IPS DF 4.7 (cell line): ENCODE data around the gene ESRRG.

ENCODE experiments used
- DNase-seq: peaks from one replicate; pipeline ENCODE4 v3.0.0-alpha.2; 2013; ENCODE audit warnings: low spot score; ENCODE audit errors: extremely low read depth

Gene ESRRG

DNA sequence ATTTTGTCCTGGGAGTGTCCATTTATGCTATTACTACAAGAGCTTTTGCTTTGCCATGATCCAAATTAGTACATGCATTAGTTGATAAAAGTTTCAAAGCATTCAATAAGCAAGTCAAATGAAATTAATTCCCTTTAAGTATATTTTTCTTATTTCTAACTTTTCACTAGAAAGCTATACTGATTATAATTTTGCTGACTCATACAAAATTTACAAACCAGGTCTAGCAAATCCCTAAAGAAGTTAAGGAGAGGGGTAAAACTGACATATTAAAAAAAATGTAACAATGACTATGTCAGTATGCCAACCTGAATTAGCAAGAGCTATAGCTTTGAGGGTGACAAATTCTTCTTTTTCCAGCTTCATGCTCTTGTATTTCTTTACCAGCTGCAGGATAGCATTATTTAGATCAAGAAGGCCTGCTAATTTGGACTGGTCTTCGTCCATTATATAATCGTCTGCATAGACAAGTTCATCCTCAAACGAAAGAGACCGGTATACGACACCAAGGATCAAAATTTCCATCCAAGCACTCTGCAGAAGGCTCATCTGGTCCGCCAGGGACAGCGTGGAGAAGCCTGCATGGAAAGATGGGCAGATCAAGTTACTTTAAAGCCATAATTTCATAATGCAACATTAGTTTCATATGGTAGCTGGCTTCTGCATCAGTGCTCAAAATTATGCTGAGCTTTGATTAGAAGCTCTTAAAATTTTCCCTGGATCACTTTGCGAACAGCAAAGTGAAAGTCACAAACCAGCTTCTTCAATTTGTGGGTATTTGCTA, 204.2 kb downstream of the ESRRG start:
- DNase-seq, result no peak

DNA sequence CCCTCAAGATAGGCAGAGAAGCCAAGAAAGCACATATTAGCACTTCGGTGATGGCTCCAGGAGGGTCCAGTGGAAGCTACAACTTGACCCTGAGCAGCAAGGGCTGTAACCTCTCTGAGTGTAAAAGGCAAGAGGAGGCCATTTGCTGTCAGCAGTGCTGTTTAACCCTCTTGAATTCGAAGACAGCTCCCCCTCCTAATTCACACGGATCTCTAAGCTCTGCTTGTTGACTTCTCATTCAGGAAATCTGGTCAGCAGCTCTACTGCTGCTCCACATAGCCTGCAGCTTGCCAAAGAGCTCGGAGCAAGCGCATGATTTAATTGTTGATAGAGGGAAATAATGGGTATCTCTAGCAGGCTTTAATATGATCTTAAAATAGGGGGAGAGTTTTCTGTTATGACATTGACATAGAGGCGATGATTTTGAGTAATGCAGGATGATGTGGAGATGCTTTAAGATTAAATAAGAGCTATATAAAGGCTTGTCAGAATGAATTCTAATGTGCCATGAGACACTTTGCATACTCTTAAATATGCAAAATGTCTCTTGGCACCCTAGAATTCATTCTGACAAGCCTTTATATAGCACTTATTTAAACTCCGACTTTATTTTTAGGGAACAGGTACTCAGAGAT, 220.6 kb downstream of the ESRRG start:
- no peak for DNase-seq

GRCh38 chr1:216500273-216500967, 222.8 kb downstream of the ESRRG start:
- DNase-seq, result no peak

GRCh38 chr1:216499581-216500272, 223.5 kb downstream of the ESRRG start:
- DNase-seq, result no peak

DNA sequence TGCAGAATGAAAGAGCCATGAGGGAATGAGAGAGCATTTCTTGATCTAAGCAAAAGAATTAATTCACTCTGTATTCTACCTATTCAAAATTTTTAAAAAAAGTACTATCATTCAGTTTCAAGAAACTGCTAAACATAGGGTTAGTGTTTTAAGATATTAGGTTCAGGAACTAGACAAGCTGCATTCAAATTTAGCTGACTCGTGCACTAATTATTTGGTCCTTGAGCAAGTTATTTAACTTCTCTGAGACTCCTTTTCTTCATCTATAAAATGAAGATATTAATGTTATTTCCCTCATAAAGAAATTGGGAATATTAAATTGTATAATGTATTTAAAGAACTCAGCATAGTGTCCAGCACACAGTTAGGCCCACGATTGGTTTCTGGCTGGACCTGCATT, 225.0 kb downstream of the ESRRG start:
- DNase-seq, result no peak

- no peak for DNase-seq
These were observed 238.2 kb downstream of the ESRRG start for GRCh38 chr1:216485042-216485441.

DNA sequence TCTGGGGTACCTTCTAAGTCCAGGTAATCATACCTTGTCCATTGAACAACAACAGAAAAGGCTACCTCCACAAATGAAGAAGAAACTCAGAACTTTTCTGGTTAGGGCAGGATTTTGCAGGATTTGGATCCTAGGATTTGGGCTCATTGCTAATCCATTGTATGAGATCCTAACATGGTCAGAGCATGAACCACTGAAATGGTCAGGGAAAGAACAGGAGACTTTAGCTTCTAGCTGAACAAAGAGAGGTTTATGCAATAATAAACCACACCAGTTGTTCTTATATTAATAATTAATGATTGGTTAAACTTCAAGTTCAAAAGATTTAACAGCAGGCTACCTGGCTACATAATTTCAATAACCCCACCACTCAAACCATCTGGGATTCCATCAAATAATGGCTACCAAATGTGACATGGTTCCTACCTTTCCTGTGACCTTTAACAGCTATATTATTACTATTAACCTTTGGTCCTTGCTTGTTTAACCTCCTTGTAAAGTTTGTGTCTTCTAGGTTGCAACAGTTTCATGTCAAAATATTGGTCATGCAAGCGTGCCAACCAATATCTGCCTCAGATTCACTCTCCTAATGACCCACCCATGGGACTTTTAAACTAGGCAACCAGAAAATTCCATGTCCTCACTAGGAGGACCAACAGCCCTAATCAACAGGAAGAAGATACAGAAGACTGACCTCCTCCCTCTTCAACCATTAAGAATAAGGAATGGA, 239.4 kb downstream of the ESRRG start:
- no peak for DNase-seq

DNA sequence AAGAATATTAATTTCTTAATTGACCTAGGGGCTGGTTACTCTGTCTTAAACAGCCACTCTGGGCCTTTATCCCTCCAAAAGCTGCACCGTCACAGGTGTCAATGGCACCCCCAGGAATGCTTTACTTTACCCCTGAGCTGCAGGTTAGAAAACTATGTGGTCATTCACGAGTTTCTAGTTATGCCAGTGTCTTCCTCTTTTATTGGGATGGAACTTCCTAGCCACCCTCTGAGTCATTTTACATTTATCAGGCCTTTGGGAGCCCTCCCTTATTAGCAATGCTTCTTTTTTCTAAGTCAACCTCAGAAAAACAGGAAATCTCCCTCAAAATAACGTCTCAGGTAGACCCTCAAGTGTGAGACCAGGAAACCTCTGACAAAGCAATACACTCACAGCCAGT, 240.6 kb downstream of the ESRRG start:
- no peak for DNase-seq

GRCh38 chr1:216478238-216478637, 245.0 kb downstream of the ESRRG start:
- no peak for DNase-seq

DNA sequence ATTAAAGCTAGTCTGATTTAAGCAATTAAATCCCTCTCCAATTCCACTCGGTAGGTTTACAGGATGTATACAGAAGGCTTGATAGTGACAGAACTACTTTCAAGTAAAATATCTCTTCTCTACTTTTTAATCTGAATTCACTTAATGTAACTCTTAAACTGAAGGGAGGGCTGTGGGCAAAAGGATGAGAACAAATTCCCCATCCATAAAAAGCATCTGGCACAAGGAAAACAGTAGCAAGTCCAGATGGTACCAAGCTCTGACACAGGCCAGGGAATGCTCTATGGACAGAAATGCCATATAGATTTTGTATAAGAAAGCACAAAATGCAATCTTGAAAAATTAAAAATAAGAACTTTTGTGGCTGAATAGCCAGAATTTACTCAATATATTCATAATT, 246.9 kb downstream of the ESRRG start:
- DNase-seq, result no peak

DNA sequence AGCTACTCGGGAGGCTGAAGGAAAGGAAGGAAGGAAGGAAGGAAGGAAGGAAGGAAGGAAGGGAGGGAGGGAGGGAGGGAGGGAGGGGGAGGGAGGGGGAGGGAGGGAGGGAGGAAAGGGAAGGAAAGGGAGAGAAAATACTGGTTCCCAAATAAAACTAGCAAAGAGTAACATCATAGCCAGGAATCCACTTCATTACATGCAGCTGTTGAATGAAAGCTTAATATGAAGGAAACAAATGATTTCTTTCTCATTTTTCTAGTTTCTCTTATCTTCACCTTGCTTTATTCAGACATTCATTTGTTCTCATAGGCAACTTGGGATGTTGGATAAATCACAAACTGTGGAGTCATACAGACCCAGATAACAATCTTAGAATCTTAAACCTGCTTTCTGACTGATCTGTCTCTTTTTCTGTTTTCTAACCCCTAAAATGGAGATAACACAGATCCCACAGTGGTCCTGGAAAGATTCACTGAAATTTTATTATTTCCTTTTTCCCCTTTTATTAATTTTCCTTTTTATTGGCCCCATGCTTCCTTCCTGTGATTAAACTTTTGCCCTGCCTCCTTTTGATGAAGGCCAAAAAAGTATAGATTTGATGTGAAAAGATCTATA, 247.5 kb downstream of the ESRRG start:
- DNase-seq, result no peak

- DNase-seq, result no peak
These were observed 256.9 kb downstream of the ESRRG start for GRCh38 chr1:216466162-216466801.

- no peak for DNase-seq
These were observed 258.7 kb downstream of the ESRRG start for GRCh38 chr1:216464489-216464888.

- no peak for DNase-seq
These were observed 261.0 kb downstream of the ESRRG start for GRCh38 chr1:216462066-216462775.

- no peak for DNase-seq
These were observed 261.8 kb downstream of the ESRRG start for GRCh38 chr1:216461466-216461865.

DNA sequence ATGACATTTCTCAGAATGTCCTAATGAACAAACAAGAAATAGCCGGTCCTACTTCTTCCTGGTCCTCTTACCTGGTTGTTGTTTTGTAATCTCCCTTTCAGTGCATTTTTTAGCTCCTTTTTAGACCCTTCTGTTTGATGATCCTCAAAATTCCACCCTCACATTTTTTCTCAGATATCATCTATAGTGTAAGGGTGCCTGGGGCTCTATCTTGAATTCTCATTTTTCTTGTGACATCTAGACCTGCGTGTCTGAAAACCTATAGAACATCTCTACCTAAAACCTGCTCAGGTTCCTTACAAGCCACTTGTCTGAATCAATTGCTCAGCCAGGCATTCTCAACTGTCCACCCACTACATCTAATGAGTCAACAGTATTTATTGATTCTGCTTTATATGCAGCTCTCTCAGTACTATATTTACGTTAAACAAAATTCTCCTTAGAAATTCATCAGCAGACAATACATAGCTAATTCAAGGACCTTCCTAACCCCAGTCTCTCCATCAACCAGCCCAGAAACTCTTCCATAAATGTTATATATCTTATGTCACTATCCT, 263.5 kb downstream of the ESRRG start:
- DNase-seq, result no peak

DNA sequence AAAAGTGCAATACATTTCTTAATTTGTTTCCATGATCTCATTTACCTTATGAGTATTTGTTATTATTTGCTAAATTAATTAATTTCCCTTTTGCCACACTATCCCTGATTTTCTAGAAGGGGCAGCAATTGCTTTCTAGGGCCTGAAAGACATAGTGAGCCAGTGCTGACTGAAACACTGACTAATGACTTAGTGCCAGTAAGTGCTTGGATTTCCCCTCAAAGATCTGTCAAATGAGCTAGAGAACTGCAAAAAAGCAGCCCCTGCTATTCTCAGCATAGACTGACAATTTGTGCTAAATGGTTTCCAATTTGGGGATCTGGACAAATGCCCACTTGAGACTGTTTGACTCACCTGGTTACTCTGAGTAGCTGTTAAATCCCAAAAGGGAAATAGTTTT, 264.4 kb downstream of the ESRRG start:
- no peak for DNase-seq

GRCh38 chr1:216457356-216457755, 265.9 kb downstream of the ESRRG start:
- no peak for DNase-seq

DNA sequence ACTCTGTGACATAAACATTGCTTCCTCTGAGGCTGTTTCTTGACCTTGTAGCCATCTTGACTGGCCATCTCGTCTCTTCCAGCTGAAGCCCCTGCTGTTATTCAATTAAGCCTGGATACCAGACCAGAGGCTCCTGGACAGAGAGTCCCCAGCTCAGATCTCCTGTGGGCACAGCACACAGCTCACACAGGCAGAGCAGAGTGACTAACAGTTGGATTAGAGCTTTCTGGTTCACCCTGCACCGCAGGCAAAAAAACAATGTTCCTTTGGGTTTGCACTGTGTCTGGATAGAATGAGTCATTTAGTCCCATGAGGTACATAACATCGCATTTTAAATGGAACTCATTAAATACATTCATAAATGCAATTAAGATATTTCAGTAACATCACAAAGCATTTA, 266.5 kb downstream of the ESRRG start:
- peak; percentile 2 for DNase-seq
